Activated CD8-positive, alpha-beta memory T cell treated with anti-CD3 and anti-CD28 coated beads, Interleukin-2, amount 50 U/mL, for 48 hours (primary cell): ENCODE results near the gene ENOX1.

Experiments used
- DNase-seq: peaks from one replicate; pipeline ENCODE4 v3.0.0-alpha.2; 2020

Gene ENOX1

GRCh38 chr13:43737392-43737923, 49.3 kb downstream of the ENOX1 start:
- no peak for DNase-seq

- DNase-seq: no peak
Measured at GRCh38 chr13:43732726-43733125, 54.0 kb downstream of the ENOX1 start.

GRCh38 chr13:43731296-43731695, 55.5 kb downstream of the ENOX1 start:
- DNase-seq: no peak

- no peak for DNase-seq
Measured at GRCh38 chr13:43730642-43731041, 56.1 kb downstream of the ENOX1 start.

- DNase-seq: no peak
Measured at GRCh38 chr13:43728421-43728820, 58.4 kb downstream of the ENOX1 start.

GRCh38 chr13:43727856-43728255, 58.9 kb downstream of the ENOX1 start:
- DNase-seq: no peak

GRCh38 chr13:43725460-43725859, 61.3 kb downstream of the ENOX1 start:
- DNase-seq: no peak

- no peak for DNase-seq
Measured at GRCh38 chr13:43720780-43721397, 65.9 kb downstream of the ENOX1 start.

- DNase-seq: no peak
Measured at GRCh38 chr13:43698758-43699157, 88.0 kb downstream of the ENOX1 start.

GRCh38 chr13:43698009-43698408, 88.8 kb downstream of the ENOX1 start:
- DNase-seq: no peak

- DNase-seq: no peak
Measured at GRCh38 chr13:43697323-43697722, 89.4 kb downstream of the ENOX1 start.

GRCh38 chr13:43694146-43694664, 92.6 kb downstream of the ENOX1 start:
- DNase-seq: no peak

- no peak for DNase-seq
Measured at GRCh38 chr13:43693639-43694038, 93.1 kb downstream of the ENOX1 start.

- no peak for DNase-seq
Measured at GRCh38 chr13:43688227-43688907, 98.4 kb downstream of the ENOX1 start.

GRCh38 chr13:43687038-43687437, 99.7 kb downstream of the ENOX1 start:
- no peak for DNase-seq

GRCh38 chr13:43686557-43686956, 100.2 kb downstream of the ENOX1 start:
- no peak for DNase-seq

- no peak for DNase-seq
Measured at GRCh38 chr13:43684963-43685725, 101.6 kb downstream of the ENOX1 start.

- no peak for DNase-seq
Measured at GRCh38 chr13:43682701-43683100, 104.1 kb downstream of the ENOX1 start.

GRCh38 chr13:43676320-43676719, 110.5 kb downstream of the ENOX1 start:
- DNase-seq: no peak

- DNase-seq: no peak
Measured at GRCh38 chr13:43675577-43675976, 111.2 kb downstream of the ENOX1 start.

- DNase-seq: no peak
Measured at GRCh38 chr13:43669964-43670363, 116.8 kb downstream of the ENOX1 start.

GRCh38 chr13:43669101-43669500, 117.7 kb downstream of the ENOX1 start:
- DNase-seq: no peak

GRCh38 chr13:43666403-43666802, 120.4 kb downstream of the ENOX1 start:
- no peak for DNase-seq

- no peak for DNase-seq
Measured at GRCh38 chr13:43665388-43665787, 121.4 kb downstream of the ENOX1 start.
